PFSK-1 (cell line): ENCODE results near the gene GNA14.

Source experiments
- FOXP2 ChIP-seq: optimal IDR thresholded peaks from 2 replicates; pipeline ENCODE3; 2011; ENCODE audit warnings: borderline replicate concordance, control low read depth, inconsistent platforms; ENCODE audit not compliant: insufficient read depth; ENCODE audit errors: extremely low read length, extremely low read depth
- POLR2AphosphoS5 ChIP-seq: IDR thresholded peaks from 2 replicates; pipeline ENCODE4 v1.6.1; 2012; ENCODE audit warnings: low read depth, mild to moderate bottlenecking, control low read depth, low read length, moderate library complexity
- REST ChIP-seq, 2 experiments: IDR thresholded peaks; 2 replicates each; pipeline versions ENCODE4 v1.6.1 to v1.8.0; 2011 to 2012; ENCODE audit warnings: low read depth in 2 of 2, low read length in 2 of 2, control low read depth in 1 of 2, inconsistent platforms in 1 of 2, mild to moderate bottlenecking in 1 of 2, moderate library complexity in 1 of 2; ENCODE audit not compliant: insufficient read depth in 1 of 2
- SIN3A ChIP-seq: IDR thresholded peaks from 2 replicates; pipeline ENCODE4 v1.6.1; 2012; ENCODE audit warnings: mild to moderate bottlenecking, low read length, moderate library complexity, borderline replicate concordance; ENCODE audit not compliant: insufficient read depth
- TAF1 ChIP-seq: IDR thresholded peaks from 2 replicates; pipeline ENCODE4 v1.6.1; 2012; ENCODE audit warnings: low read length, control low read depth, borderline replicate concordance; ENCODE audit not compliant: insufficient read depth

DNA sequence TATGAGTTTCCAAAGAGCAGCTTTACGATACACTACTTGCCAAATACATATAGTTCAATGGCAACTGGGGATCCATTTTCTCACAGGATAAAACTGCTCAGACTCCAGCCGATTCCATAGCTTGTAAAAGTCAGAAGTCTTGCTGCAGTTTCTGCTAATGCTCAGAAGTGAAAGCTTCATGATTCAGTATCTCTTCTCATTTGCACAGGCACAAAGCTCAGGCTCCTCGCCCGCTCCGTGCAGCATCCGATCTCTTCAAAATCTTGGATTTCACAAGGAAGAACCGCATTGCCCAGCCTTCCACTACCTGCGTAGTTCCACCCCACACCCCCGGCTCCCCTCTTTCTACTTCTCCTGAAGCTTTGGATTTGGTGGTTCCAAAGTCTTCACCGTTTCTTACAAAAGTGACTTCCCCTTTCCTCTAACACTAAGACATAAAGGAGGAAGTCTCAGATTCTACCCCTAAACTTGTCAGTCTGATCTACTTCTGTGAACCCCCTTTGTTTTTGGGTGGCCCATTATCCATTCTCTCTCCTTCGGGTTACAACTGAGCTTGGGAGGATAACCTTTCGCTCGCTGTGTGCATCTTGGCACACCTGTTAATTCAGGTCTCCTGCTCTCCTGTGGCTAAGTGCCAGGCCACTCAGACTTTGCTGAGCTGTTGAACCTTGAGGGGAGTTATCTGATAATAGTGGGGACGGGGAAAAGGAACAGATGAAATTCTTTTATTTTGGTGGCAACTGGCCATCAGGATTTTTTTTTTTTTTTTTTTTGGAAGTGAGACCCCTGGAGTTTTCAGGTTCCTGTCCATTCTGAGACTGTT, 194.1 kb downstream of the GNA14 start:
- TF ChIP-seq TAF1 (no peak), SIN3A (no peak), POLR2AphosphoS5 (no peak), REST (IDR thresholded peaks at IDR 0.05; ENCODE audit: insufficient read depth in 1 of 2, low read depth in 2 of 2, low read length in 2 of 2) (no peak), FOXP2 (no peak)
